Measurements from ENCODE around the gene SGCD.

Gene SGCD

DNA sequence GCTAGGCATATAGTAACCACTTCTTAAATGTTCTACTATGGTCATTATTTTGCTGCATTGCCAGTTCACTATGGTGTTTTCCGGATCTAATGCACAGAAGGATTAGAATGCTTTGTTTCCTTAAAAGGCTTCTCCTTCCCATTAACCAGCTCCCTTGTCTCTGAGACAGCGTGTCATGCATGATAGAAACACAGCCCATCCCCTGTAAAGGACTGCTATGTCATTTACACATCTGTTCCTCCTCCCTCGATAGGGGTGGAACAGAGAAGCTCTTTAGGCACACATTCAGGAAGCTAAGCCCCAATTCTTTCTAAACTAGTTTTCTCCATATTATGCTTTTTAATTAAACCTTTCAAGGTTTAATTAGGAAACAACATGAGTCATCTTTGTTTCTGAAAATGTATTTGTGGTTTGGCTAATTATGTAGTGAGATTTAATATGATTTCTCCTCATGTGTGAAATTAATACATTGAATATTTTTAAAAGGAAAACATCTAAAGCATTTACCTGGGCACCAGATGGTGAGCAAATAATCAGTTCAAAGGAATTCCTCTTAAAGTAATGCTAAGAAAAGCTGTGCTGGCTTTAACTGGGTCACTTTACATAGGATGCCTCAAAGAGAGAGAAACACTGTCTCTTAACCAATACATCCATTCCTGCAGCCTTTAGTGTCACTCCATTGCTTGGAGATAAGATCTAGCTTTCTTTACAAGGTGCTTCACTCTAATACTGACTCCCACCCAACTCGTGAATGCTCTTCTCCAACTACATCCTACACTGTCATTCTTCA, 389.8 kb downstream of the SGCD start:
- DNase-seq: no peak

DNA sequence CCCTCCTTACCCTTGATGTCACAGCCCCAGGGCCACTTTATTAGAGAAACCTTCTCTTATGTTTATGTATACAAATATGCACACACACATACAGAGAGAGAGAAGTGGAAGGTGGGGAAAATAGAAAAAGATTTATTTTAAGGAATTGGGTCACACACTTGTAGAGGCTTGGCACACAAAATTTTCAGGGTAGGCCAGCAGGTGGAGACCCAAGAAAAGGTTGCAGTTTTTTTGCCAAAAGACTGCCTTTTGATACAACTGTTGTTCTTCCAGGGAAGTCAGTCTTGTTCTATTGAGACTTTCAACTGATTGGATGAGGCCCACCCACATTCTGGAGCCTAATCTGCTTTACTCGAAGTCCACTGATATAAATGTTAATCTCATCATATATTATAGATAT, 392.0 kb downstream of the SGCD start:
- no peak for DNase-seq

- DNase-seq: no peak
These were observed 395.4 kb downstream of the SGCD start for GRCh38 chr5:156722358-156722757.

GRCh38 chr5:156735477-156735876, 408.5 kb downstream of the SGCD start:
- no peak for DNase-seq

- DNase-seq: no peak
These were observed 414.6 kb downstream of the SGCD start for GRCh38 chr5:156741516-156741915.

DNA sequence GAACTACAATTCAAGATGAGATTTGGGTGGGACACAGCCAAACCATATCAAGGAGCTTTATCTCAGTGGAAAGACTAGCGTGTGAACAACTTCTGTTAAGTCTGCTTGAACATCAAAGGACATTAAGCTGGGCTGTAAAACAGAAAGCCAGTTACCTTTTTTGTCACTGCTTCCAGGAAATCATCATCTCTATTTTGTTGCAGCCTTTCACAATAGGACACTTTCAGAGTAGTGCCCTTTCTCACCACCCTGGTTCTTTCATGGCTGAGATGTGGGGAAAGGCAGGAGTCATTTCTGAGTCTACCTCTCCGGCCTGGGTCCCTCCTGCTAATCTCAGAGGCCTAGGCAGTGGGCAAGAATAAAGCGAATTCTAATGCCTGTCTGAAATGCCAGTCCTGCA, 426.9 kb downstream of the SGCD start:
- DNase-seq: no peak

- no peak for DNase-seq
These were observed 428.6 kb downstream of the SGCD start for GRCh38 chr5:156755421-156756087.

DNA sequence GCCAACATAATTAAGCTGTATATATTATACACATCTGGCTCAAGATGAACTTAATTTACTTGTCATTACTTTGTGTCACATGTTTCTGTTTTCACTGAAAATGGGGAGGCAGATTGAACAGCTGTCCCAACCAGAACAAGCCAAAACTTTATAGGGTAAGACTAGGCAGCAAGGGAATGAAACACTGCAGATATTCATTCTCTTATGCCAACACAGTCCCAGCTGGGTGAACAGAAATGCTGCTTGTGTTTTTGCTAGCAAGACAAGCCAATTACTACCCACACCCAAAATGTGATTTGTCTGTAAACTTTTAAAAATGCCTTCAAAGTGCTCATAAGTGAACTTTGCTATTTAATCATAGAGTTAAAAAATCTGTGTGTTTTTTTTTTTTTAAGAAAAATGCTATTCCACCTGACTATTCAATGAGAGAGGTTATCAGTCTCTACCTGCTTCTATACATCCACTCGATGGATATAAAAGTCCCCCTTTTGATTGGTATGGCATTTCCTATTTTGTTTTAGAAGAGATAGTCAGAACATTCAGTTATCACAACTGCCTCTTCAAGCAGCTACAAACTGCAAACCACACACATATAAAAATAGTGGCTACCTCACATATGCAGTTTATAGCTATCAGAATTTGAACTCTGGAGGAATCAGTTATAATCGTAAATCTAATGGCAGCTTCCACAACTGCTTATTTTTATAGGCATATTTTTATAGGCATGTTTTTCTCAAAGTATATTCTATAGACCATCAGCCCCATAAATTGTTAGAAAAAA, 431.2 kb downstream of the SGCD start:
- no peak for DNase-seq

DNA sequence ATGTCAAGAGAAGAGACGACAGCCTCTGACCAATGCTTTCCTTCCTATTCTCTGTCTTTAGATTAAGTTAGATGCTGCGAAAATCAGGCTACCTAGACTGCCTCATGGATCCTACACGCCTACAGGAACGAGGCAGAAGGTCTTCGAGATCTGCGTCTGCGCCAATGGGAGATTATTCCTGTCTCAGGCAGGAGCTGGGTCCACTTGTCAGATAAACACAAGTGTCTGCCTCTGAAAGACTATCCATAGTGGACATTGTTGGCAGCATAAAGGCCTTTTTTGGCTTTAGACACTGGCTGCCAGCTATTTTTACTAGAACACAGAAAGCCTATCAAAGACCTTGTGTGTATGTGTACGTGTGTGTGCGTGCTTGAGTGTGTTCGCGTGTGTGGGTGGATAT, 432.2 kb downstream of the SGCD start:
- no peak for DNase-seq

- no peak for DNase-seq
These were observed 435.8 kb downstream of the SGCD start for GRCh38 chr5:156762771-156763170.

DNA sequence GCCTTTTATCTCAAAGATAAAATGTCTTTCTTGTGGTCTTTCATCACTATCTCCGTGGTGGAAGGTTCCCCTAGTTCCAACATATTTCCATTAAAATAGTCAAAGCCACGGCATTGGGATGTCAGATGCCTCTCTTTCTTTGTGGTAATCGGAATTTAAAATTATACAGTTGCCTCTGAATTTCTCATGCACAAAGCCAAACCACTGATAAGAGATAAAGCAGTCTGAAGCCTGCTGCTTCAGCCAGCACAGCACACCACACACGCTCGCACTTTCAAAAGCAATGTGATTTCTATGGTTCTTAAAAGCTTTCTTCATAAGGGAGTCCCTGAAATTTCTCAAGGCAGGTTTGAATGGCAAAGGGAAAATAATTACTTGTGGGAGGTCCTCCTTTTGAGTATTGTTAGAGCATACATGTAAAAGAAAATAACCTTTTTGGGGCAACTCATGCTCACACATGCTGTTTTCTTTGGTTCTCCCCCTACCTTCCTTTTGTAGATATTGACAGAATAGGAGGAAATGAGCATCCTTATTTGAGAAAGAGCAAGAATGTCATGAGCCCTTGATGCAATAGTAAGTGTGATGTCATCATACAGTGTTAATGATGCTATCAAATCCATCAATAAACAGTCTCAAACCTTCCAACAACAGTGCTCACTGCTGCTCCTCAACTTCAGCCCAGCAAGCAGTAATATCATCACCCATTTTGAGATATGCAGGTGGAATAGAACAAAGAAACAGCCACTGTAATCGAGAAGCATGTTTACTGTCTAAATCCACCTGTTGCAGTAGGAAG, 437.4 kb downstream of the SGCD start:
- DNase-seq: no peak

DNA sequence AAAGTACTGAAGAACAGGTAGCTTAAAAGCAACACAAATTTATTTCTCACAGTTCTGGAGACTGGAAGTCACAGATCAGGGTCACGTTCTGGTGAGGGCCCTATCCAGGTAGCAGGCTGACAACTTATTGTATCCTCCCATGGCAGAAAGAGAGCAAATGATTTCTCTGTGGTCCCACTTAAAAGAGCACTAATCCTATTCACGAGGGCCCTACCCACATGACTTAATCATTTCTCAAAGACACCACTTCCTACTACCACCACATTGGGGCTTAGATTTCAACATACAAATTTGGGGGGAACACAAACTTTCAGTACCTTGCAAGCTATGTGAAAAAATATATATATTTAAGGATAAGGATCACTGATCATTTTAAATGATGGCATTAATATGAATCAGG, 447.3 kb downstream of the SGCD start:
- DNase-seq: no peak

GRCh38 chr5:156778139-156778706, 451.3 kb downstream of the SGCD start:
- no peak for DNase-seq

DNA sequence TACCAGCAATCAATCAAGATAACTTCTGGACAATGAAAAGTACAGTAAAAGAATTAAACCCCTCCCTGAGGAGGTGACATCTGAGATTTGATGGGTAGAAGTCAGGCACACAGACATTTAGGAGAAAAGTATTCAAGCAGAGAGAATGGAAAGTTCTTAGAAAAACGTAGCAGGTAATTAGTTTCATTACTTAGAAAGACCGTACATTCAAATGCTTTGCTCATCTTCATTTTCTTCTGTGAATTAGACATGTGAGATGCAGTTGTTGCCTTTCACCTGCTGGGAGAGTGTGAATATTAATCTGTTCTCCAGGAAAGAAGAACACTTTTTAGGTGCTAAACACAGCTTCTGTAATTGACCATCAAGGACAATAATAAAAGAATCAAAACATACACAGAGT, 451.8 kb downstream of the SGCD start:
- no peak for DNase-seq

GRCh38 chr5:156779436-156779835, 452.5 kb downstream of the SGCD start:
- no peak for DNase-seq

DNA sequence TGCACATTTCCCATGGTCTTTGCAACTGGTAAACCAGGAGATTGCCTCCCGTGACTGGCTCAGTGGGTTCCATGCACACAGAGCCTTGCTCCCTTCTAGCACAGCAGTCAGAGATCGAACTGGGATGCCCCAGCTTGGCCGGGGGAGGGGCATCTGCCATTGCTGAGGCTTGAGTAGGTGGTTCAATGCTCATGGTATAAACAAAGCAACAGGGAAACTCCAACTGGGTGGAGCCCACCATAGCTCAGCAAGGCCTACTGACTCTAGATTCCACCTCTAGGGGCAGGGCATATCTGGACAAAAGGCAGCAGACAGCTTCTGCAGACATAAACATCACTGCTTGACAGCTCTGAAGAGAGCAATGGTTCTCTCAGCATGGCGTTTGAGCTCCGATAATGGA, 456.1 kb downstream of the SGCD start:
- DNase-seq: no peak

DNA sequence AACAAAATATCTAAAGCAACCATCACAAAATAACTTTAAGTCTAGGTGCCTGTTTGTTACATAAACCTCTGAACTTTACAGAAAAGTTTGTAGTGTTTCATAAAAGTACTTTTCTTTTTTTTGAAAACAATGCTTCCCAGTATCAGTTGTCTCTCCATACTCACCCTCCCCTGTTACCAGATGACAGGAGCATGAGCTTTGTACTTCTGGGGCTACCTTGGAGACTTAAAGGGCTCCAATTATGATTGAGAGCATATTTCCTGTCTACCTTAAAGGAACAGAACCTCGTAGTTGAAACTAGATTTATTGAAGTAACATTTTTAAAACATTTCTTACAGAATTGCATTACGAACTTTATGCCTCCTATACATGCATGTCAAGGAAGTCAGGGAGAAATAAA, 467.7 kb downstream of the SGCD start:
- no peak for DNase-seq

- no peak for DNase-seq
These were observed 471.2 kb downstream of the SGCD start for GRCh38 chr5:156798201-156798600.

DNA sequence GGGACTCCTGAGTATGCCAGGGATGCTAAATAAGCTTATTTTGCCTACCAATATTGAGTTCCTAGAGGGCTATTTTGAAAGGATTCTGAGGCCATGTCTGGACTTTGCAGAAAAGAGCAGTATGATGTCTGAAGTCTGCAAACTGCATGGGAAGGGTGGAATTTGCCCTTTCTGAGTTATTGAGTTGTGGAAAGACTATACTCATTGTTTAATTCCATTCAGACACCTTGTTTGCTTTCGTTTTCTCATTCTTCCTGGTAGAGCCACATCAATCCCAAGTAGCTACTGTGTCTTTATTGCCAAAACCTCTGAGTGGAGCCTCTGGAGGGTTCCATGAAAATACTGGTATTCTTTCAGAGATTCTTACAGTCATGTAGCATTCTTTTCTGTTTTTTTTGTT, 472.2 kb downstream of the SGCD start:
- DNase-seq: no peak

- DNase-seq: no peak
These were observed 474.0 kb downstream of the SGCD start for GRCh38 chr5:156800929-156801328.

DNA sequence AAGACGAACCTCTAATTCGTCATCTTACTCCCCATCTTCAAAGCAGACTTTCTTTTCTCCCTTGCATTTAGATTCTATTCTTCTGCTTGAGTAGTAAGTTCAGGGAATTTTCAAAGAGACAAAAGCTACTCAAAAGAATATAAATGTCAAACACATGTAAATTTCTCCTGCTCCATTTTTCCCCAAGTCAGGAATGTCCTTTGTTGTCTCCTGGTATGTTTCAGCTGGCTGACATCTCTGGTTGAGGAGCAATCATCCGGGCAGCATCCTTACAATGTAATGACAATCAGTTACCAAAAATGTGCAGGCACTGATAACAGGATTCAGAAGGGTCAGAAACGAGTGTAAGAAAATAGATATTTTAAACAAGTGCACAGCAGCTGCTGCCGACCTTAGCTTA, 475.5 kb downstream of the SGCD start:
- DNase-seq: no peak

DNA sequence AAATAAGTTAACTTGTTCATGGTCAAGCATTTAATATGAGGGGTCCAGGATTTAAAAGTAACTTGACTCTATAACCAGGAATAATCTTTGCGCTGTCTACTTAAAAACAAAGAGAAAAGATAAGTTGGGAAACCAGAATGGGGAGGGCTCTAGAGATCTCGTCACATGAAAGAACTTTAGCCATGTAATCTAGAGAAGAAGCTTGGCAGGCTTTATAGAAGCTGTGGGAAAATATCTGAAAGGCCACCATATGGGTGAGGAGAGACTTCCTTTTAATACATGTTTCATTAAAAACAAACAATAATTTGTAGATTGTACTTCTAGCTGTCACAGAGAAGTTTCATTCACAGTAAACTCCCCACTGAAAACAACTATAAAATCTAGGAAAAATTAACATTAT, 476.4 kb downstream of the SGCD start:
- no peak for DNase-seq

- no peak for DNase-seq
These were observed 486.0 kb downstream of the SGCD start for GRCh38 chr5:156812959-156813358.

Data from Kasumi-1 (cell line).